Parathyroid adenoma (tissue), 2 donors: ENCODE data around the gene KY.

Experiments used
- H2AFZ ChIP-seq: fragments of 300-600 bp; sonication (generic); one replicate; pipeline ENCODE4 v1.7.0; 2017; ENCODE audit warnings: antibody characterized with exemption, mild to moderate bottlenecking
- H3K27ac ChIP-seq: fragments of 300-600 bp; sonication (generic); one replicate; pipeline ENCODE4 v1.7.0; 2017
- H3K27me3 ChIP-seq: fragments of 300-600 bp; sonication (generic); one replicate; pipeline ENCODE4 v1.7.0; 2017; ENCODE audit warnings: low read length; ENCODE audit not compliant: control insufficient read depth, insufficient read depth
- H3K36me3 ChIP-seq: fragments of 300-600 bp; sonication (generic); one replicate; pipeline ENCODE4 v1.7.0; 2017; ENCODE audit warnings: low read length; ENCODE audit not compliant: control insufficient read depth, insufficient read depth
- H3K4me1 ChIP-seq: fragments of 300-600 bp; sonication (generic); one replicate; pipeline ENCODE4 v1.7.0; 2017; ENCODE audit warnings: control low read depth
- H3K4me2 ChIP-seq: fragments of 300-600 bp; sonication (generic); one replicate; pipeline ENCODE4 v1.7.0; 2017; ENCODE audit warnings: low read length
- H3K4me3 ChIP-seq: fragments of 300-600 bp; sonication (generic); one replicate; pipeline ENCODE4 v1.7.0; 2017; ENCODE audit warnings: low read depth, low read length
- H3K79me2 ChIP-seq: fragments of 300-600 bp; sonication (generic); one replicate; pipeline ENCODE4 v1.7.0; 2017; ENCODE audit warnings: control low read depth
- H3K9ac ChIP-seq: fragments of 300-600 bp; sonication (generic); one replicate; pipeline ENCODE4 v1.7.0; 2017; ENCODE audit warnings: mild to moderate bottlenecking
- H3K9me3 ChIP-seq: fragments of 300-600 bp; sonication (generic); one replicate; pipeline ENCODE4 v1.7.0; 2017; ENCODE audit warnings: low read length; ENCODE audit not compliant: control insufficient read depth
- CTCF ChIP-seq: fragments of 300-600 bp; sonication (generic); IDR thresholded peaks from one replicate; pipeline ENCODE4 v1.7.0; 2017; ENCODE audit warnings: antibody characterized with exemption, mild to moderate bottlenecking
- donor health status: primary hyperparathyroidism.

Gene KY

GRCh38 chr3:134675726-134676256 is 25.0 kb upstream of the KY start:
- Histone ChIP-seq H3K4me2 (no peak overlapping the region), H3K4me3 (no peak overlapping the region)

GRCh38 chr3:134672571-134672970 is 21.7 kb upstream of the KY start:
- no peak for TF ChIP-seq CTCF
- H3K4me2 ChIP-seq, result no peak overlapping the region
- H3K9ac ChIP-seq, result no peak overlapping the region
- no peaks in the 10 kb centered on the region for H3K4me1 ChIP-seq
- H3K27me3 ChIP-seq, result no peaks in the 10 kb centered on the region
- H3K4me3 ChIP-seq, result no peak overlapping the region
- no peak overlapping the region for H2AFZ ChIP-seq
- no peak overlapping the region for H3K27ac ChIP-seq
- no peaks in the 10 kb centered on the region for H3K9me3 ChIP-seq
- no peaks in the 10 kb centered on the region for H3K79me2 ChIP-seq
- H3K36me3 ChIP-seq, result no peaks in the 10 kb centered on the region

More at GRCh38 chr3:134675726-134676256, 25.0 kb upstream of the KY start:
- Histone ChIP-seq H2AFZ (no peak overlapping the region), H3K27me3 (no peaks in the 10 kb centered on the region), H3K4me1 (no peaks in the 10 kb centered on the region), H3K9ac (no peak overlapping the region), H3K36me3 (no peaks in the 10 kb centered on the region), H3K27ac (no peak overlapping the region), H3K9me3 (no peaks in the 10 kb centered on the region), H3K79me2 (no peaks in the 10 kb centered on the region)
- TF ChIP-seq CTCF, result no peak

GRCh38 chr3:134667956-134668355 is 17.1 kb upstream of the KY start:
- H3K4me3 ChIP-seq, result no peak overlapping the region
- no peaks in the 10 kb centered on the region for H3K4me1 ChIP-seq
- H3K9me3 ChIP-seq, result no peaks in the 10 kb centered on the region
- H2AFZ ChIP-seq, result no peak overlapping the region
- no peaks in the 10 kb centered on the region for H3K79me2 ChIP-seq
- H3K27me3 ChIP-seq, result no peaks in the 10 kb centered on the region
- no peak overlapping the region for H3K27ac ChIP-seq
- no peak overlapping the region for H3K9ac ChIP-seq
- TF ChIP-seq CTCF, result no peak
- no peaks in the 10 kb centered on the region for H3K36me3 ChIP-seq
- no peak overlapping the region for H3K4me2 ChIP-seq

GRCh38 chr3:134667406-134667805 is 16.6 kb upstream of the KY start:
- H3K4me3 ChIP-seq, result no peak overlapping the region
- no peak for TF ChIP-seq CTCF
- no peaks in the 10 kb centered on the region for H3K4me1 ChIP-seq
- H3K36me3 ChIP-seq, result no peaks in the 10 kb centered on the region
- H3K27me3 ChIP-seq, result no peaks in the 10 kb centered on the region
- no peak overlapping the region for H3K4me2 ChIP-seq
- no peak overlapping the region for H3K27ac ChIP-seq
- no peak overlapping the region for H3K9ac ChIP-seq
- H3K9me3 ChIP-seq, result no peaks in the 10 kb centered on the region
- no peaks in the 10 kb centered on the region for H3K79me2 ChIP-seq
- H2AFZ ChIP-seq, result no peak overlapping the region

GRCh38 chr3:134666885-134667284 is 16.1 kb upstream of the KY start:
- Histone ChIP-seq H3K27ac (no peak overlapping the region), H3K27me3 (no peaks in the 10 kb centered on the region), H3K4me2 (no peak overlapping the region), H3K9me3 (no peaks in the 10 kb centered on the region), H3K9ac (no peak overlapping the region), H3K4me3 (no peak overlapping the region), H3K36me3 (no peaks in the 10 kb centered on the region), H3K79me2 (no peaks in the 10 kb centered on the region), H3K4me1 (no peaks in the 10 kb centered on the region), H2AFZ (no peak overlapping the region)
- no peak for TF ChIP-seq CTCF
